Measurements from ENCODE around the gene DENND1A. TPM values are rescaled to one million over a fixed set of nuclear protein-coding genes. Genes with fewer than 3 reads are reported as not detected.

Gene DENND1A
- total and polyA plus RNA-seq, 2 donors = 6.7 to 9.2 TPM

DNA sequence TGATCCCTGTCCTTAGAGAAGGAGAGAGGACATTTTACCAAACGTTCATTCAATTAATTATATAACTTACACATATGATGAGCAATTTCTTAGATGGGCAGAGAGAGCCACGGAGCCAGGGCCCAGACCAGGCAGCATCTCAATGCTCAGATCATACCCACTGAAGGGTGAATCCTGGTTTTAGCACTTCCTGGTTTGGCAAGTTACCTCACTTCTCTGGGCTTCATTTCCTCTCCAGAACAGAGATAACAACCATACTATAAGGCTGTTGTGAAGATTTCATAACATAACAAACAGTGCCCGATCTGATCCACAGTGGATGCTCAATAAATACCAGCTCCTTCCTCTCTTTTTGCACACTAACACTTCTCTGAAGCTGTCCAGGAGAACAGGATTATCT lies 271.1 kb downstream of the DENND1A start:
- 97% methylated on average over 3 of the region's 3 CpGs for WGBS
- H3K27ac ChIP-seq (ENCODE audit: low read depth in 1 of 2, low read length in 1 of 2) = no peak overlapping the region

DNA sequence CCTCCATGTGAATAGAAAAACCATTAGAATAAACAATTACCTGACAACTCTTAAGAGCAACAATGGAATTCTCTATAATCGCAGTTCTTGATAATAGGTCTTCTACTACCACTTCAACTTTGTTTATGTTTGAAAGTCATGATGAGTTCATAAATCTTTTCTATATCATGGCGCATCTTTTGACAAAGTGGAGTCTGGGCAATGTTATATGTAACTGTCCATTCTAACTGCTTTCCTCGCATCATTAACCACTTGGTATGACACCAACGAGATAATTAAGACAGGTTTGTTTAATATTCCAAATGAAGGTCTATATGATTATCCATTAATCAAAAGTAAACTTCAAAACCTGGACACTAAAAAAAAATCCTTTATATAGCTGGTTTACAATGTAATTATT lies 272.0 kb downstream of the DENND1A start:
- no peak for DNase-seq (ENCODE audit: low read depth in 6 of 9, low spot score in 9 of 9)
- no peaks in the 10 kb centered on the region for H3K27me3 ChIP-seq (ENCODE audit: control insufficient read depth in 2 of 2, insufficient read depth in 1 of 2, low read length in 1 of 2)
- no peaks in the 10 kb centered on the region for H3K4me1 ChIP-seq (ENCODE audit: control insufficient read depth in 2 of 2, insufficient read depth in 2 of 2, low read length in 2 of 2)
- peaks cover 0 to 2% of the 10 kb centered on the region in 2 donors for H3K9me3 ChIP-seq (ENCODE audit: control insufficient read depth in 2 of 2, insufficient read depth in 1 of 2, low read length in 1 of 2)
- no peaks in the 10 kb centered on the region for H3K36me3 ChIP-seq (ENCODE audit: control insufficient read depth in 2 of 2, insufficient read depth in 2 of 2, low read length in 1 of 2)
- H3K4me3 ChIP-seq (ENCODE audit: low read length in 2 of 2) = no peak overlapping the region
- H3K27ac ChIP-seq (ENCODE audit: low read depth in 1 of 2, low read length in 1 of 2) = no peak overlapping the region
- 97% methylated on average over 4 of the region's 4 CpGs for WGBS

More for the DNA sequence above, 271.1 kb downstream of the DENND1A start:
- H3K4me1 ChIP-seq (ENCODE audit: control insufficient read depth in 2 of 2, insufficient read depth in 2 of 2, low read length in 2 of 2) = no peaks in the 10 kb centered on the region
- H3K36me3 ChIP-seq (ENCODE audit: control insufficient read depth in 2 of 2, insufficient read depth in 2 of 2, low read length in 1 of 2) = no peaks in the 10 kb centered on the region
- peaks cover 0 to 2% of the 10 kb centered on the region in 2 donors for H3K9me3 ChIP-seq (ENCODE audit: control insufficient read depth in 2 of 2, insufficient read depth in 1 of 2, low read length in 1 of 2)
- H3K27me3 ChIP-seq (ENCODE audit: control insufficient read depth in 2 of 2, insufficient read depth in 1 of 2, low read length in 1 of 2) = no peaks in the 10 kb centered on the region
- H3K4me3 ChIP-seq (ENCODE audit: low read length in 2 of 2) = no peak overlapping the region
- DNase-seq (ENCODE audit: low read depth in 6 of 9, low spot score in 9 of 9) = no peak

- WGBS = 97% methylated on average over 7 of the region's 7 CpGs
- Histone ChIP-seq H3K4me3 (ENCODE audit: low read length in 2 of 2) (no peak overlapping the region), H3K27ac (ENCODE audit: low read depth in 1 of 2, low read length in 1 of 2) (no peak overlapping the region)
Observed at GRCh38 chr9:123657099-123657498, 272.8 kb downstream of the DENND1A start.

DNA sequence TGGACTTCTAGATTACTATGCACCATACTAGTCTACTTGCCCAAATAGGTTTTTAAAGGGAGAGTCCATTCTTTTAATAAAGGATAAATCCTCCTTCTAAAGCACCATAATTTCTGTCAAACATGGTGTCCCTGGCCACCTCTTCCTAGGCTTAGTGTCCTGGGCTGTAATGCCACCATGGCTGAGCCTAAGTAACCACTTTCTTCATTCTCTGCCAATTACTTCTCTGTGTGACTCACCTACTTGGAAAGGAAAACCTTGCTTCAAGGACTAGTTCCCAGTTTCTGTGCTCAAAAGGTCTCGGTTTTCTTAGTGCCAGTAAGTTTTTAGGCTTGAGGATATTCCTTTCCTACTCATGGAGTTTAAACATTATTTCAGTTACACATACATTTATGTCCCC lies 273.4 kb downstream of the DENND1A start:
- 97% methylated on average over 1 of the region's 1 CpG for WGBS
- H3K27me3 ChIP-seq (ENCODE audit: control insufficient read depth in 2 of 2, insufficient read depth in 1 of 2, low read length in 1 of 2) = no peaks in the 10 kb centered on the region
- H3K4me3 ChIP-seq (ENCODE audit: low read length in 2 of 2) = no peak overlapping the region
- no peaks in the 10 kb centered on the region for H3K4me1 ChIP-seq (ENCODE audit: control insufficient read depth in 2 of 2, insufficient read depth in 2 of 2, low read length in 2 of 2)
- no peak for DNase-seq (ENCODE audit: low read depth in 6 of 9, low spot score in 9 of 9)
- H3K36me3 ChIP-seq (ENCODE audit: control insufficient read depth in 2 of 2, insufficient read depth in 2 of 2, low read length in 1 of 2) = no peaks in the 10 kb centered on the region
- no peaks in the 10 kb centered on the region for H3K9me3 ChIP-seq (ENCODE audit: control insufficient read depth in 2 of 2, insufficient read depth in 1 of 2, low read length in 1 of 2)
- H3K27ac ChIP-seq (ENCODE audit: low read depth in 1 of 2, low read length in 1 of 2) = no peak overlapping the region

More at GRCh38 chr9:123657099-123657498, 272.8 kb downstream of the DENND1A start:
- Histone ChIP-seq H3K36me3 (ENCODE audit: control insufficient read depth in 2 of 2, insufficient read depth in 2 of 2, low read length in 1 of 2) (no peaks in the 10 kb centered on the region), H3K9me3 (ENCODE audit: control insufficient read depth in 2 of 2, insufficient read depth in 1 of 2, low read length in 1 of 2) (peaks cover 0 to 1% of the 10 kb centered on the region in 2 donors), H3K27me3 (ENCODE audit: control insufficient read depth in 2 of 2, insufficient read depth in 1 of 2, low read length in 1 of 2) (no peaks in the 10 kb centered on the region), H3K4me1 (ENCODE audit: control insufficient read depth in 2 of 2, insufficient read depth in 2 of 2, low read length in 2 of 2) (no peaks in the 10 kb centered on the region)
- DNase-seq (ENCODE audit: low read depth in 6 of 9, low spot score in 9 of 9) = no peak

DNA sequence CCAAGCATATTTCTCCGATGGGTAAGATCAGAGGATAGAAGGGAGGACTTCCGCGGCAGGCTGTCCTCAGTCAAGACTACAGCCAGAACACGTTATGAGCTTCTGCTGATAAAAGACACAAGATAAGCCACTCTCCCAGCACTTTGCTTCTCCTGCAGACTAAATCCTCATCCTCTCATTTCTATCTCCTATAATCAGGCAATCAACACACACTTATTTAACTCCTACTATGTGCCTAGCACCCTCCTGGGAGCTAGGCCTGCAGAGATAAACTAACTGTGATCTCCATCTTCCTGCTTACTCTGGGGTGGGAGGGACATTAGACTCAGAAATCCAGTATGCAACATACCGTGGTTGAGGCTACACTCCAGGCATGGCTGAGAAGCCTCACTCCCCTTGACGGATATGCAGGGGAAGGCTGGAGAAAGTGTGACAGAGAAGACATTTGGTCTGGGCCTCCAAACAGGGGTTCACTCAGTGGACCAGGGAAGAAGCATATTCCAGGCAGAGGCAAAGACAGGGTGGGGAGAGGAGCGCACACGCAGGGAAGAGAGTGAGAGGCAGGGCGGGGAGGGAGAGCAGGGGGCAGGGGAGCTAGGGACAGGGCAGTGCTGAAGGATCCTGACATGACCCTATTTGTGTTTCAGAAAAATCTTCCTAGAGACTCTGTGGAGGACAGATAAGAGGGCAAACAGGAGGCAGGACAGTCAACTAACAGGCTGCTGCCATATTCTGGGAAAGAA lies 274.1 kb downstream of the DENND1A start:
- 98% methylated on average over 9 of the region's 9 CpGs for WGBS
- Histone ChIP-seq H3K4me3 (ENCODE audit: low read length in 2 of 2) (no peak overlapping the region), H3K27me3 (ENCODE audit: control insufficient read depth in 2 of 2, insufficient read depth in 1 of 2, low read length in 1 of 2) (no peaks in the 10 kb centered on the region), H3K4me1 (ENCODE audit: control insufficient read depth in 2 of 2, insufficient read depth in 2 of 2, low read length in 2 of 2) (no peaks in the 10 kb centered on the region), H3K27ac (ENCODE audit: low read depth in 1 of 2, low read length in 1 of 2) (no peak overlapping the region), H3K36me3 (ENCODE audit: control insufficient read depth in 2 of 2, insufficient read depth in 2 of 2, low read length in 1 of 2) (no peaks in the 10 kb centered on the region), H3K9me3 (ENCODE audit: control insufficient read depth in 2 of 2, insufficient read depth in 1 of 2, low read length in 1 of 2) (no peaks in the 10 kb centered on the region)
- no peak for DNase-seq (ENCODE audit: low read depth in 6 of 9, low spot score in 9 of 9)

DNA sequence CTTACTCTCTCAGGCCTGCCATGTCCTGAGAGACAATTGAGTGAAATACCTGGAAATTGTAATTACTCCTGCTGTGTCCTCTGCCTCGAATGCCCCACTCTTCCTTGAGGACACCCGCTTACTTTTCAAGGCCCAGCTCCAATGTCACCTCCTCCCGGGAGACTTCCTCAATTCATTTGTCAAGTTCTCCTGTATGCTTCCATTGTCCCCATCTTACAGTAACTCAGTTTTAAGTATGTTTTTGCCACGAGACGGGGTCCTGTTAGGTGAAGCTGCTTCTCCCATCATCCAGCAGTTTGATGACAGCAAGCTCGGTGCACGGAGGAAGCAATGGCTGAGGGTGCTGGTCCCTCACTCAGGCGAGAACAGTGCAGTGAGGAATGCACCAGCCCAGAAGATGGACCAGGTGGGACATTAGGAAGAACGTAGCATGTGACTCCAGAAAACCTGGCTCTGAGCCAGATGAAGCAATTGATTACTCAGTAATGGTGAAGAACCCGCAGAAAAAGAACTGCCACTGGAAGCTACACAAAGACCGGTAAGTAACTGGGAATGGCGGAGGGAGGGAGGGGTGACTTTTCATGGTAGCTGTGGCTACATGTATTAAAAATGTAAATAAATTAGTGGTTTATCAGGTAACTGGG lies 274.8 kb downstream of the DENND1A start:
- no peaks in the 10 kb centered on the region for H3K36me3 ChIP-seq (ENCODE audit: control insufficient read depth in 2 of 2, insufficient read depth in 2 of 2, low read length in 1 of 2)
- 98% methylated on average over 12 of the region's 12 CpGs for WGBS
- no peak for DNase-seq (ENCODE audit: low read depth in 6 of 9, low spot score in 9 of 9)

GRCh38 chr9:123654218-123654993 lies 275.5 kb downstream of the DENND1A start:
- Histone ChIP-seq H3K27ac (ENCODE audit: low read depth in 1 of 2, low read length in 1 of 2) (no peak overlapping the region), H3K9me3 (ENCODE audit: control insufficient read depth in 2 of 2, insufficient read depth in 1 of 2, low read length in 1 of 2) (no peaks in the 10 kb centered on the region), H3K27me3 (ENCODE audit: control insufficient read depth in 2 of 2, insufficient read depth in 1 of 2, low read length in 1 of 2) (no peaks in the 10 kb centered on the region), H3K36me3 (ENCODE audit: control insufficient read depth in 2 of 2, insufficient read depth in 2 of 2, low read length in 1 of 2) (no peaks in the 10 kb centered on the region), H3K4me1 (ENCODE audit: control insufficient read depth in 2 of 2, insufficient read depth in 2 of 2, low read length in 2 of 2) (no peaks in the 10 kb centered on the region), H3K4me3 (ENCODE audit: low read length in 2 of 2) (no peak overlapping the region)
- 94% methylated on average over 13 of the region's 13 CpGs for WGBS
- DNase-seq (ENCODE audit: low read depth in 6 of 9, low spot score in 9 of 9) = no peak

More for the DNA sequence above, 274.8 kb downstream of the DENND1A start:
- H3K27ac ChIP-seq (ENCODE audit: low read depth in 1 of 2, low read length in 1 of 2) = no peak overlapping the region
- H3K27me3 ChIP-seq (ENCODE audit: control insufficient read depth in 2 of 2, insufficient read depth in 1 of 2, low read length in 1 of 2) = no peaks in the 10 kb centered on the region
- no peak overlapping the region for H3K4me3 ChIP-seq (ENCODE audit: low read length in 2 of 2)
- no peaks in the 10 kb centered on the region for H3K4me1 ChIP-seq (ENCODE audit: control insufficient read depth in 2 of 2, insufficient read depth in 2 of 2, low read length in 2 of 2)
- H3K9me3 ChIP-seq (ENCODE audit: control insufficient read depth in 2 of 2, insufficient read depth in 1 of 2, low read length in 1 of 2) = no peaks in the 10 kb centered on the region

GRCh38 chr9:123652416-123652815 lies 277.5 kb downstream of the DENND1A start:
- Histone ChIP-seq H3K4me3 (ENCODE audit: low read length in 2 of 2) (no peak overlapping the region), H3K9me3 (ENCODE audit: control insufficient read depth in 2 of 2, insufficient read depth in 1 of 2, low read length in 1 of 2) (no peaks in the 10 kb centered on the region), H3K27ac (ENCODE audit: low read depth in 1 of 2, low read length in 1 of 2) (no peak overlapping the region), H3K36me3 (ENCODE audit: control insufficient read depth in 2 of 2, insufficient read depth in 2 of 2, low read length in 1 of 2) (no peaks in the 10 kb centered on the region), H3K27me3 (ENCODE audit: control insufficient read depth in 2 of 2, insufficient read depth in 1 of 2, low read length in 1 of 2) (no peaks in the 10 kb centered on the region), H3K4me1 (ENCODE audit: control insufficient read depth in 2 of 2, insufficient read depth in 2 of 2, low read length in 2 of 2) (no peaks in the 10 kb centered on the region)
- 96% methylated on average over 7 of the region's 7 CpGs for WGBS
- no peak for DNase-seq (ENCODE audit: low read depth in 6 of 9, low spot score in 9 of 9)

DNA sequence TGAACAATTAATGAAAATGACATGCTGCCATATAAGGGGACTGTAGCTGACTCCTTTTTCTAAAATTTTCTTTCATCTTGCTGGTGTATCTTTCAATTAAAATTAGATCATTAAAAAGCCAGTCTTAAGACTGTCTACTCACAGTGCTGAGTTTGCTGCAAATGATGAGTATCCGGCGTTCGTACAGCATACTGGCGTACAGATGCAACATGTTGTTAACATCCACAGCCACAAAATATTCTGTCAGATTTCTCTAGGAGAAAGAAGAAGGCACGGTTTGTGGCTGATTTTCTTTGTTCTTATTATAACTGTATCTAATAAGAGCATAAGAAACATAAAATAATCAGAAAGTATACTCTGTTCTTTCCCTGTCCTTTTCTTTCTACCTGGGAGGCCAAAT lies 278.1 kb downstream of the DENND1A start:
- Histone ChIP-seq H3K27ac (ENCODE audit: low read depth in 1 of 2, low read length in 1 of 2) (no peak overlapping the region), H3K4me3 (ENCODE audit: low read length in 2 of 2) (no peak overlapping the region), H3K9me3 (ENCODE audit: control insufficient read depth in 2 of 2, insufficient read depth in 1 of 2, low read length in 1 of 2) (no peaks in the 10 kb centered on the region), H3K4me1 (ENCODE audit: control insufficient read depth in 2 of 2, insufficient read depth in 2 of 2, low read length in 2 of 2) (no peaks in the 10 kb centered on the region), H3K27me3 (ENCODE audit: control insufficient read depth in 2 of 2, insufficient read depth in 1 of 2, low read length in 1 of 2) (no peaks in the 10 kb centered on the region), H3K36me3 (ENCODE audit: control insufficient read depth in 2 of 2, insufficient read depth in 2 of 2, low read length in 1 of 2) (no peaks in the 10 kb centered on the region)
- no peak for DNase-seq (ENCODE audit: low read depth in 6 of 9, low spot score in 9 of 9)
- 98% methylated on average over 5 of the region's 5 CpGs for WGBS
